ENCODE data around the gene TIMM23B. TPM values are rescaled to one million over a fixed set of nuclear protein-coding genes. Genes with fewer than 3 reads are reported as not detected.
"Not testable (repeated sequence)": the region's sequence is repeated elsewhere in the genome, so short reads cannot be mapped to it uniquely, and the experiment has no call there.

Gene TIMM23B
- 104 and 107 TPM in 2 replicates for total RNA-seq (2013; cell fraction: nucleolus; rRNA removed)
- total RNA-seq (2014; rRNA removed), result 25.3 and 28.6 TPM in 2 replicates
- total RNA-seq (2014; rRNA removed; fragmentation: Illumina TruSeq; extraction: Trizol), result 17.0 and 19.5 TPM in 2 replicates
- 19.4 and 23.8 TPM in 2 replicates for total RNA-seq (2021)
- 8.6 TPM for polyA plus RNA-seq (2011; ENCODE audit: low read depth)
- polyA plus RNA-seq (2011; rRNA removed), result 19.4 and 21.7 TPM in 2 replicates
- 9.7 and 10.2 TPM in 2 replicates for polyA plus RNA-seq (2011; cell fraction: cytosol; rRNA removed)
- polyA plus RNA-seq (2011; cell fraction: nucleus; rRNA removed), result 38.0 and 65.9 TPM in 2 replicates
- polyA plus RNA-seq (2012), result 10.3 and 13.6 TPM in 2 replicates
- polyA plus RNA-seq (2014; fragmentation: Illumina TruSeq; extraction: Trizol), result 15.8 and 16.3 TPM in 2 replicates
- 1 to 10 TPM; 5.0 to 6.0 TPM for polyA plus RNA-seq (2014; fragmentation: Nextera tagmentation; extraction: Ambion mirVana)
- 30.4 and 31.0 TPM in 2 replicates for polyA plus RNA-seq (2014; rRNA removed)
- polyA plus RNA-seq (2016; fragmentation: Nextera tagmentation; extraction: Ambion mirVana), result 10 to 100 TPM; 15.6 to 16.0 TPM
- polyA minus RNA-seq (2011; rRNA and poly(A)+ RNA removed), result 14.5 and 19.5 TPM in 2 replicates
- 6.1 and 7.7 TPM in 2 replicates for polyA minus RNA-seq (2011; cell fraction: cytosol; rRNA and poly(A)+ RNA removed)
- 33.7 and 61.8 TPM in 2 replicates for polyA minus RNA-seq (2011; cell fraction: nucleus; rRNA and poly(A)+ RNA removed)
- percentile 95 among the genes with signal in this experiment for Bru-seq, nascent RNA
- BruChase-seq, experiment 1, labeled RNA remaining after a 6-hour chase, result percentile 97 among the genes with signal in this experiment
- BruChase-seq, experiment 2, labeled RNA remaining after a 2-hour chase, result percentile 96 among the genes with signal in this experiment
- long read RNA-seq, experiment 1, partial matches to known transcripts, result 1 of 5 reads
- long read RNA-seq, experiment 1, other reads (novel, unspliced or antisense), result 3 of 5 reads
- long read RNA-seq, experiment 2, transcript TIMM23B-201 (7 exons, 1,142 nt), result major isoform, 15 of 23 reads
- long read RNA-seq, experiment 2, partial matches to known transcripts, result 1 of 23 reads
- long read RNA-seq, experiment 2, other reads (novel, unspliced or antisense), result 6 of 23 reads

DNA sequence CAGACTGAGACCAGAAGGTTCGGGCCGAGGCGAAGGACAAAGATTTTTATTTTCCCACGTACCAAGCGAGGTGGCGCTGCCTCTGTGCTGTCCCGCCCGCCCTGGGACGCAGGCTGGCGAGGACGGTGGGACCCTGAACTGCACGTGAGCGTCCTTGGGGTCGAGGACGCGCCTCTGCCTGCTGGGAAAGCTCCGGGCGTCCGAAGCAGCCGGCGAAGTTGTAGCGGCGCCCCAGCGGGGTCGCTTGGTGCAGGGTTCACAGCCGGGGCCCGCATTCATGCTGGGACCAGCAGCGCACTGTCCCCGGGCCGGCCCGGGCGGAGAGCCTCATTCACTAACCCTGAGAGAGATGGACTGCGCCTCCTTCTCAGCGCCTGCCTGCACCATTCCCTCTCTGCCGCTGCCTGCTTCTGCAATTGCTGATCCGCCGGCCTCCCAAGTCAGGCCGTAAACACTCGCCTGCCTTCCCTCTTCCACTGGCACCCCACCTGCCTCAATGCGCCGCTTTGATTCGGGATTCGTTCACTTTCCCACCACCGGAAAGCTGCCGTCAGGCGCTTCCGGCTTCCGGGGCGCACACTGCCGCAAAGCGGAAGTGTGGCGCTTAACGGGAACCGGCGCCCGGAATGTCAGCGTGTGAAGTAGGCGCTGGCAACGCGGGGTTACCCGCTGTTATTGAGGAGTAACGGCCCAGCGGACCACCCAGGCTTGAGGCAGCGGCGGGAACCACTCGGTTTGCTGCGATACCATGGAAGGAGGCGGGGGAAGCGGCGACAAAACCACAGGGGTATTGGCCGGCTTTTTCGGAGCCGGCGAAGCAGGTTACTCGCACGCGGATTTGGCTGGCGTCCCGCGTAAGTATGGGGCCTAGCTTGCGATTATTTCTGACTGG is at the start of gene TIMM23B, which contains the start of gene PARG:
Gene TIMM23B (plus strand): TSS at position 607 of the 892 bp plus-strand sequence. CDS start 142 bp downstream, at position 749.
Gene PARG (minus strand): TSS at position 581 of the 892 bp plus-strand sequence. CDS start 302 bp downstream, at position 279.
- TSS peak; percentile 81 for BruUV-seq (replicated peaks)
- RAD21 ChIA-PET (ENCODE audit: unreplicated experiment), result not testable (repeated sequence)
- TF ChIP-seq MXI1 (IDR thresholded peaks at IDR 0.05; ENCODE audit: low read depth, low read length), result peak; percentile 83
- peak; percentile 35 to 52; a peak in 2 of 4 replicates for TF ChIP-seq IKZF2 (IDR thresholded peaks at IDR 0.05)
- TF ChIP-seq EGR1 (IDR thresholded peaks at IDR 0.05; ENCODE audit: borderline replicate concordance in 1 of 2, low read depth in 2 of 2, low read length in 2 of 2), result peak in 1 of 2 experiments; percentile 27; a peak in 1 of 3 replicates
- peak; percentile 78 for TF ChIP-seq POLR2A (IDR thresholded peaks at IDR 0.05; ENCODE audit: low read depth, low read length)
- peak in 1 of 2 experiments; percentile 51; a peak in 2 of 4 replicates for TF ChIP-seq BHLHE40 (IDR thresholded peaks at IDR 0.05; ENCODE audit: borderline replicate concordance in 1 of 2, low read depth in 2 of 2, low read length in 1 of 2)
- TF ChIP-seq, protein P1, sequence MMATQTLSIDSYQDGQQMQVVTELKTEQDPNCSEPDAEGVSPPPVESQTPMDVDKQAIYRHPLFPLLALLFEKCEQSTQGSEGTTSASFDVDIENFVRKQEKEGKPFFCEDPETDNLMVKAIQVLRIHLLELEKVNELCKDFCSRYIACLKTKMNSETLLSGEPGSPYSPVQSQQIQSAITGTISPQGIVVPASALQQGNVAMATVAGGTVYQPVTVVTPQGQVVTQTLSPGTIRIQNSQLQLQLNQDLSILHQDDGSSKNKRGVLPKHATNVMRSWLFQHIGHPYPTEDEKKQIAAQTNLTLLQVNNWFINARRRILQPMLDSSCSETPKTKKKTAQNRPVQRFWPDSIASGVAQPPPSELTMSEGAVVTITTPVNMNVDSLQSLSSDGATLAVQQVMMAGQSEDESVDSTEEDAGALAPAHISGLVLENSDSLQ (IDR thresholded peaks at IDR 0.05), result peak; percentile 11; the same call in 1 of the 2 replicates
- peak; percentile 31; the same call in 1 of the 2 replicates for TF ChIP-seq EED (IDR thresholded peaks at IDR 0.05; ENCODE audit: low read depth)
- TF ChIP-seq RELA (IDR thresholded peaks at IDR 0.05; ENCODE audit: borderline replicate concordance, partially characterized antibody), result peak; percentile 66
- TF ChIP-seq, protein P2, sequence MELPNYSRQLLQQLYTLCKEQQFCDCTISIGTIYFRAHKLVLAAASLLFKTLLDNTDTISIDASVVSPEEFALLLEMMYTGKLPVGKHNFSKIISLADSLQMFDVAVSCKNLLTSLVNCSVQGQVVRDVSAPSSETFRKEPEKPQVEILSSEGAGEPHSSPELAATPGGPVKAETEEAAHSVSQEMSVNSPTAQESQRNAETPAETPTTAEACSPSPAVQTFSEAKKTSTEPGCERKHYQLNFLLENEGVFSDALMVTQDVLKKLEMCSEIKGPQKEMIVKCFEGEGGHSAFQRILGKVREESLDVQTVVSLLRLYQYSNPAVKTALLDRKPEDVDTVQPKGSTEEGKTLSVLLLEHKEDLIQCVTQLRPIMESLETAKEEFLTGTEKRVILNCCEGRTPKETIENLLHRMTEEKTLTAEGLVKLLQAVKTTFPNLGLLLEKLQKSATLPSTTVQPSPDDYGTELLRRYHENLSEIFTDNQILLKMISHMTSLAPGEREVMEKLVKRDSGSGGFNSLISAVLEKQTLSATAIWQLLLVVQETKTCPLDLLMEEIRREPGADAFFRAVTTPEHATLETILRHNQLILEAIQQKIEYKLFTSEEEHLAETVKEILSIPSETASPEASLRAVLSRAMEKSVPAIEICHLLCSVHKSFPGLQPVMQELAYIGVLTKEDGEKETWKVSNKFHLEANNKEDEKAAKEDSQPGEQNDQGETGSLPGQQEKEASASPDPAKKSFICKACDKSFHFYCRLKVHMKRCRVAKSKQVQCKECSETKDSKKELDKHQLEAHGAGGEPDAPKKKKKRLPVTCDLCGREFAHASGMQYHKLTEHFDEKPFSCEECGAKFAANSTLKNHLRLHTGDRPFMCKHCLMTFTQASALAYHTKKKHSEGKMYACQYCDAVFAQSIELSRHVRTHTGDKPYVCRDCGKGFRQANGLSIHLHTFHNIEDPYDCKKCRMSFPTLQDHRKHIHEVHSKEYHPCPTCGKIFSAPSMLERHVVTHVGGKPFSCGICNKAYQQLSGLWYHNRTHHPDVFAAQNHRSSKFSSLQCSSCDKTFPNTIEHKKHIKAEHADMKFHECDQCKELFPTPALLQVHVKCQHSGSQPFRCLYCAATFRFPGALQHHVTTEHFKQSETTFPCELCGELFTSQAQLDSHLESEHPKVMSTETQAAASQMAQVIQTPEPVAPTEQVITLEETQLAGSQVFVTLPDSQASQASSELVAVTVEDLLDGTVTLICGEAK (IDR thresholded peaks at IDR 0.05; ENCODE audit: borderline replicate concordance), result peak; percentile 94
- TF ChIP-seq NBN (IDR thresholded peaks at IDR 0.05), result 0 out of 2 replicates have a peak, but pooled peaks have one; percentile 51
- peak; percentile 65; the same call in 1 of the 2 replicates for TF ChIP-seq CREM (IDR thresholded peaks at IDR 0.05; ENCODE audit: low read depth)
- TF ChIP-seq, protein P3, sequence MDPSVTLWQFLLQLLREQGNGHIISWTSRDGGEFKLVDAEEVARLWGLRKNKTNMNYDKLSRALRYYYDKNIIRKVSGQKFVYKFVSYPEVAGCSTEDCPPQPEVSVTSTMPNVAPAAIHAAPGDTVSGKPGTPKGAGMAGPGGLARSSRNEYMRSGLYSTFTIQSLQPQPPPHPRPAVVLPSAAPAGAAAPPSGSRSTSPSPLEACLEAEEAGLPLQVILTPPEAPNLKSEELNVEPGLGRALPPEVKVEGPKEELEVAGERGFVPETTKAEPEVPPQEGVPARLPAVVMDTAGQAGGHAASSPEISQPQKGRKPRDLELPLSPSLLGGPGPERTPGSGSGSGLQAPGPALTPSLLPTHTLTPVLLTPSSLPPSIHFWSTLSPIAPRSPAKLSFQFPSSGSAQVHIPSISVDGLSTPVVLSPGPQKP (IDR thresholded peaks at IDR 0.05; ENCODE audit: low read depth, low read length), result peak; percentile 31; the same call in 1 of the 2 replicates

More for the DNA sequence above, at the start of gene TIMM23B, which contains the start of gene PARG:
- POLR2A ChIA-PET; intact Hi-C loops (cut with micrococcal nuclease; ENCODE audit: unreplicated experiment); H3K4me1 ChIP-seq (ENCODE audit: control insufficient read depth, insufficient read depth, low read length); DNase-seq (ENCODE audit: low read depth, low spot score); H4K20me1 ChIP-seq (ENCODE audit: control insufficient read depth, insufficient read depth); H3K27me3 ChIP-seq (replicated peaks in 1 of 2; ENCODE audit: control insufficient read depth in 2 of 2, insufficient read depth in 2 of 2, low read length in 1 of 2); SMC1A ChIA-PET (ENCODE audit: uncharacterized antibody, unreplicated experiment); H3K9me3 ChIP-seq (replicated peaks; ENCODE audit: control insufficient read depth, insufficient read depth, low read length); CTCF ChIA-PET; H3K36me3 ChIP-seq (ENCODE audit: control insufficient read depth in 2 of 2, insufficient read depth in 2 of 2, low read length in 1 of 2); in situ Hi-C loops (cut with MboI): not testable (repeated sequence)
- peak within 1 kb of the TSS; percentile 98 for H3K4me3 ChIP-seq
- peak within 1 kb of the TSS; percentile 44 for H3K4me2 ChIP-seq (ENCODE audit: control insufficient read depth, insufficient read depth)
- ATAC-seq (peak; percentile 85), FAIRE-seq (peak; percentile 66)
- WGBS (ENCODE audit: insufficient coverage, insufficient replicate concordance, low lambda C conversion rate, missing lambda C conversion rate), result 1% methylated on average over 66 of the region's 81 CpGs
- H3K79me2 ChIP-seq (ENCODE audit: control insufficient read depth, insufficient read depth, low read length), result peaks cover 46% of the 10 kb centered on the region
- peak within 1 kb of the TSS; percentile 72 for H2AFZ ChIP-seq (ENCODE audit: control insufficient read depth, low read depth, low read length)
- H3K9ac ChIP-seq (ENCODE audit: control insufficient read depth, insufficient read depth, low read length), result peak within 1 kb of the TSS; percentile 83
- peak within 1 kb of the TSS; percentile 64 for H3K27ac ChIP-seq (ENCODE audit: control insufficient read depth, insufficient read depth)

Measured in GM12878 (cell line).